Left ventricle myocardium inferior (tissue), 1 donor: ENCODE measurements around the gene ARF1. TPM values are rescaled to one million over a fixed set of nuclear protein-coding genes. Genes with fewer than 3 reads are reported as not detected.

ENCODE experiments used
- DNase-seq: peaks from one replicate; pipeline ENCODE4 v3.0.0-alpha.2; 2020
- H3K27ac ChIP-seq: fragments of 200-600 bp; replicated peaks from 2 replicates; pipeline ENCODE4 v1.8.0; 2021
- H3K27me3 ChIP-seq: fragments of 200-600 bp; 2 replicates; pipeline ENCODE4 v1.8.0; 2021; ENCODE audit warnings: low read depth
- H3K36me3 ChIP-seq: fragments of 200-600 bp; 2 replicates; pipeline ENCODE4 v1.8.0; 2021
- H3K4me1 ChIP-seq: fragments of 200-600 bp; 2 replicates; pipeline ENCODE4 v1.8.0; 2021
- H3K4me3 ChIP-seq: fragments of 200-600 bp; 2 replicates; pipeline ENCODE4 v1.8.0; 2021; ENCODE audit warnings: mild to moderate bottlenecking, moderate library complexity
- H3K9me3 ChIP-seq: fragments of 200-600 bp; replicated peaks from 2 replicates; pipeline ENCODE4 v1.8.0; 2021
- intact Hi-C: fragments of 100-400 bp; cut with micrococcal nuclease; formaldehyde crosslinking; loops from one replicate; pipeline ENCODE4 v1.11.0; 2022
- total RNA-seq: library from RNA; stranded (reverse); fragmentation: NEBNext Ultra II Directional; extraction: Animal tissue kit (Norgen Biotek cat#: 25700); gene quantifications from one replicate; pipeline ENCODE4 v1.2.1, GENCODE V29; 2021
- TF ChIP-seq, protein P1 (sequence below): fragments of 200-600 bp; IDR thresholded peaks from 2 replicates; pipeline ENCODE4 v1.8.0; 2021; ENCODE audit warnings: antibody characterized with exemption, mild to moderate bottlenecking, borderline replicate concordance
- donor health status: DM: no; HTN: yes; CAD: no; lungs with severe emphysema.

The ARF1 gene
- total RNA-seq, 1 donor from 2014 or later = 294 TPM

DNA sequence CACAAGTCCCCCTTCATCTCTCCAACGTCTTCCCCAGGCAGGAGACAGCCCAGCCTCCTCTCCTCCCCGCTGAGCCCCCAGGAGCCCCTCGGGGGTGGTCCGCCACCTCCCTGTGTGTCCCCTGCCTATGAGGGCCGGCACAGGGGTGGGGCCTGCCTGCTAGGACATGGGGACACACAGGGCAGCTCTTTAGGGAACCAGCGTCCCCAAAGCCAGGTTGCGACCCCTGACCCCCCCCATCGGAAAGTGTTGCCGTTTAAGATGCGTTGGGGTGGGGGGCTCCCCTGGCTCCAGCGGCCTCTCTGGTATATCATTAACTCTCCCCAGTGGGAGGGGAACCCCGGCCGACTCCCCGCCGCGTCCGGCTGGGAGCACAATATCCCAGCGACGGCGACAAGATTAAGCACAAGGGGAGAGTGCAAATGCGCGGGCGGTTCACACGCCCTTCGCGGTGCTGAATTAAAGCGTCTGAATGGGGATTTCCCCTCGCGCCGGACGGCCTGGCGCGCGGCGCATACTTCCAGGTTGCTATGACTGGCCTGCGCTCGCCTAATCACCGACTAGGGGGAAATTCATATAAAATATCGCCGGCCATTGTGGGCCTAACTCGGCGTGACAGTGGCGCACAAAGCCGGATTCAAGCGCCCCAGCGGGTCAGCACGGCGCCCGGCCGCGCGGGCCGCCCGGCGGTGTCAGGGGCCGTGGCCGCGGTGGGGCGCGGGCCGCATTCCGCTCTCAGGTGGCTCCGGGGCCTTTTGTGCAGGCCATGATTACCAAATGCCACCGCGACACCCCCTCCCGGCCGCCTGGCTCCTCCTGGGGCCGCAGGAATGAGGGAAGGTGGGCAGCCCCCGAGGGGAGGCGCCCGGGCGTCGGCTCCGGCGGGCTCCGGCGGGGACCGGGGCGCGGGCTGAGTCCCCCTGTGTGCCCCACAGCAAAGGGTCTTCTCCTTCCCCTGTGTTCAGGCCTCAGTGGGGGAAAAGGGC, 44.8 kb upstream of the ARF1 start:
- H3K9me3 ChIP-seq = peaks cover 13% of the 10 kb centered on the region
- peaks cover 76% of the 10 kb centered on the region for H3K27me3 ChIP-seq
- no peak overlapping the region for H3K27ac ChIP-seq
- no peak for DNase-seq
- intact Hi-C loops = no loop called here
- peaks cover 10% of the 10 kb centered on the region for H3K4me1 ChIP-seq
- TF ChIP-seq, protein P1, sequence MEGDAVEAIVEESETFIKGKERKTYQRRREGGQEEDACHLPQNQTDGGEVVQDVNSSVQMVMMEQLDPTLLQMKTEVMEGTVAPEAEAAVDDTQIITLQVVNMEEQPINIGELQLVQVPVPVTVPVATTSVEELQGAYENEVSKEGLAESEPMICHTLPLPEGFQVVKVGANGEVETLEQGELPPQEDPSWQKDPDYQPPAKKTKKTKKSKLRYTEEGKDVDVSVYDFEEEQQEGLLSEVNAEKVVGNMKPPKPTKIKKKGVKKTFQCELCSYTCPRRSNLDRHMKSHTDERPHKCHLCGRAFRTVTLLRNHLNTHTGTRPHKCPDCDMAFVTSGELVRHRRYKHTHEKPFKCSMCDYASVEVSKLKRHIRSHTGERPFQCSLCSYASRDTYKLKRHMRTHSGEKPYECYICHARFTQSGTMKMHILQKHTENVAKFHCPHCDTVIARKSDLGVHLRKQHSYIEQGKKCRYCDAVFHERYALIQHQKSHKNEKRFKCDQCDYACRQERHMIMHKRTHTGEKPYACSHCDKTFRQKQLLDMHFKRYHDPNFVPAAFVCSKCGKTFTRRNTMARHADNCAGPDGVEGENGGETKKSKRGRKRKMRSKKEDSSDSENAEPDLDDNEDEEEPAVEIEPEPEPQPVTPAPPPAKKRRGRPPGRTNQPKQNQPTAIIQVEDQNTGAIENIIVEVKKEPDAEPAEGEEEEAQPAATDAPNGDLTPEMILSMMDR = no peak
- H3K36me3 ChIP-seq = no peaks in the 10 kb centered on the region
- H3K4me3 ChIP-seq = peak overlapping the region; percentile 46

DNA sequence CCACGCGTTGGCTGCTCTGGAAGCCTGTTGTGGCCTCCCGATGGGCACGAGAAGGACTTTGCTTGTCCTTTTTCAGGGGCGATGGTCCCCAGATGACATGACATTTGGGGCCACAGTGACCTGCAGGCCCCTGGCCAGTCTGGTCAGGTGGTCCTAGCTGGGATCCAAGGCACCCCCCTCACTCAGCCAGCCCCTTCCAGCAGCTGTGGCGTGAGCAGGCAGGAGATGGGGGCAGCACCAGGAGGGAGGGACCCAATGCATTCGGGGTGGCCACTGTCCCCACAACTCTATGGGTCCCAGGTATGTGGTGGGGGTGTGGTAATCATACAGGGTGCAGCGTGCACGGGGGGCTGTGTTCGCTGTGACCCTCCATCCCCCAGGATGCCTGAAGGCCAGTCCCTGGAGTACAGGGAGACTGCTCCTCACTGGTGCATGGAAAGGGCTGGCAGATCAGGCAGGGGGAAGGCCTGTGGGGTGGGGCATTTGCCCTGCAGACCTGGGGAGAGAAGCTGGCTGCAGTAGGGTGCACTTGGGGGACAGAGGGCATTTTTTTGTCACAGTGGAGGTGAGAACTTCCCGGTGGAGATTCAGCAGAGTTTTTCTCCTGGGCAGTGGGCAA, 44.0 kb upstream of the ARF1 start:
- Histone ChIP-seq H3K36me3 (no peaks in the 10 kb centered on the region), H3K27me3 (peaks cover 81% of the 10 kb centered on the region), H3K9me3 (peaks cover 5% of the 10 kb centered on the region), H3K27ac (no peak overlapping the region), H3K4me1 (peaks cover 10% of the 10 kb centered on the region), H3K4me3 (no peak overlapping the region)
- TF ChIP-seq, protein P1 = no peak
- DNase-seq = no peak
- intact Hi-C loops = no loop called here

DNA sequence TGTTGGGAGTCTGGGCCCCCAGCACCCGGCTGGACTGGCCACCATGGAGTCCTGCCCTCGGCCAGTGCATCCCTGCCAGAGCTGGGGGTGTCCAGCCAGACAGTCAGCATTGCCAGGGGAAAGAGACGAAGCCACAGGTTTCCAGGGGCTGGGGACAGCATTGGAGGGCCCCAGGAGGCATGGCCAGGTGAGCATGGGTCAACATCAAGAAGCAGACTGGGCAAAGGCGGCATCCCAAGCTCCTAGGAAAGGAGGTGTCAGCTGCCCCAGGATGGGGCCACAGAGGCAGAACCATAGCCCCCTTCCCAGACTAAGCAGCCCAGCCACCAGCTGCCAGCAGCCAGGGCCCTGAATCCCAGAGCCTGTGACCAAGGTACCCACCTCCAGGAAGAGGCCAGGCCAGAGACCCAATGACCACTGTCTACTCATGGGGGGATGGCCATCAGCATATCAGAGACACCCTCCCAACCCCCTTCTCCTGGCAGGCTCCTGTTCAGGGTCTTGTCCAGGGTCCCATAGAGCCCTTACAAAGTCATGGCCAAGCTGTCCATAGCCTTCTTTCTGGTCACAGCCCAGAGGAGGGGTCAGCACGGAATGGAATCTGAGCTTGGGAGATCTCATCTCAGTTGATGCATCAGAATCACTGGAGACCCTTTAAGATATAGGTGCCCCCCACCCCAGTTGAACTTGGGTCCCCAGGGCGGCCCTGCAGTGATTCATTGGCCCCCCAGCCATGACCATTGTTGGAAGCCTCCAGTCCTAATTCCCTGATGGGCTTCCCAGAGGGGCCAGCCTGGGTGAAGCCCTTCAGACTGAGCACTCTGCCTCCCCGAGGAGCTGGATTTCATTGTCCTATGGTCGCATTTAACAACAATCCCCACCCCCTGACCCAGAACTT, 43.3 kb upstream of the ARF1 start:
- Histone ChIP-seq H3K36me3 (no peaks in the 10 kb centered on the region), H3K27me3 (peaks cover 83% of the 10 kb centered on the region), H3K4me3 (no peak overlapping the region), H3K4me1 (peaks cover 10% of the 10 kb centered on the region), H3K9me3 (no peaks in the 10 kb centered on the region), H3K27ac (no peak overlapping the region)
- TF ChIP-seq, protein P1 = no peak
- intact Hi-C loops = no loop called here
- no peak for DNase-seq

DNA sequence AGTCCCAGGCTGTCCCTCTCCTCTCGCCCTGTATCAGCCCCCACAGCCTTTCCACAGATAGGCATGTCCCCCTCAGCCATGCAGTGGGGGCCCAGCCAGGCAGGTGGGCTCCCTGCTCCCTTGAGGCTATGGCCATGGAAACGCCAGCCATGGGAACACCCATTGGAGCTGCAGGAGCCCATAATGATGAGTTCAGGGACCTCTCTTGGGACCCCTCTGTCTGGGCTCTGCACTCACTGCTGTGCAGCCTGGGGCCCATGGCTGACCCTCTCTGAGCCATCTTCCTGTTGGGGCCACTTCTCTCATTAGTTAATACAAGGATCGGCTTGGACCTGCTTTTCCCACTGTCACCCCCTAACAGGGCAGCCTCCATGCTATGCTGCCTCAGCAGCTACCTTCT, 42.5 kb upstream of the ARF1 start:
- intact Hi-C loops = no loop called here
- TF ChIP-seq, protein P1 = no peak
- peaks cover 78% of the 10 kb centered on the region for H3K27me3 ChIP-seq
- H3K27ac ChIP-seq = no peak overlapping the region
- peaks cover 10% of the 10 kb centered on the region for H3K4me1 ChIP-seq
- H3K4me3 ChIP-seq = no peak overlapping the region
- H3K9me3 ChIP-seq = no peaks in the 10 kb centered on the region
- DNase-seq = no peak
- no peaks in the 10 kb centered on the region for H3K36me3 ChIP-seq

DNA sequence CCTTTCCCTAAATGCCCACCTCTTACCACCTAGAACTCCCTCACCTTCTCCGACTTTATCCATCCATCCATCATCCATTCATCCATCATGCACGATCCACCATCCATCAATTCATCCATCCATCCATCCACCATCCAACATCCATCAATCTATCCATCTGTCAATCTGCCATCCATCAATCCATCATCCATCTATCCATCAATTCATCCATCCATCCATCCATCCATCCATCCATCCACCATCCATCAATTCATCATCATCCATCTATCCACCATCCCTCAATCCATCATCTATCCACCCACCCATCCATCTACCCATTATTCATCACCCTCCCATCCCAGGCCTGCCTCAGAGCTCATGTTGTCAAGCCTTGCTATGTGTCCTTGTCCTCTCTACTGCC, 41.2 kb upstream of the ARF1 start:
- intact Hi-C loops = no loop called here
- DNase-seq = no peak
- Histone ChIP-seq H3K4me3 (no peak overlapping the region), H3K36me3 (no peaks in the 10 kb centered on the region), H3K4me1 (peaks cover 10% of the 10 kb centered on the region), H3K27ac (no peak overlapping the region), H3K27me3 (peaks cover 69% of the 10 kb centered on the region), H3K9me3 (no peaks in the 10 kb centered on the region)
- TF ChIP-seq, protein P1 = no peak
